HG03457 (cell line): ENCODE measurements around the gene ZBTB5.
"Not testable (repeated sequence)": the region's sequence is repeated elsewhere in the genome, so short reads cannot be mapped to it uniquely, and the experiment has no call there.

Source experiments
- ATAC-seq: cut with Tn5 transposase; IDR thresholded peaks from one replicate; pipeline ENCODE4 v1.9.1; 2021; ENCODE audit warnings: moderate number of reproducible peaks; ENCODE audit not compliant: unreplicated experiment

The ZBTB5 gene

GRCh38 chr9:37486616-37487548 lies 21.6 kb upstream of the ZBTB5 start:
- ATAC-seq, result no peak

DNA sequence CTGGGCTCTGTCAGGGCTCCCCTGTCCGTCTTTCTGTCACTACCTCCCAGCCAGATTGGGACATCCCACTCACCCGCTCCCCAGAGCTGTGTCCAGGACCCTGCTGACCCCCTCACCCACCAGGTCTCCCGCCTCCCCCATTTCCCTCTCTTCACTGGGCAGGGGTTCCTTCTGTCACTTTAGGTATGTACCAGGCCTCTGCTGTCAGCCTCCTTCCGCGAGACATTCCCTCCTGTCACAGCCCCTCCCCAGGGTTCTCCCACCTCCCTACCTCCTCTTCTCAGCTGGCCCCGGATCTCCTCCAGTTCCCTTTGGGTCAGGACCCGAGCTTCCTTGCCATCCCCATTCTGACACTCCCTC lies 21.0 kb upstream of the ZBTB5 start:
- no peak for ATAC-seq

- peak; percentile 95 for ATAC-seq
Measured at GRCh38 chr9:37485389-37486255, 20.4 kb upstream of the ZBTB5 start, which contains the start of gene POLR1E. POLR1E (plus strand) TSS chr9:37485948; CDS start chr9:37486048, 100 bp downstream.

GRCh38 chr9:37480759-37481158 lies 15.5 kb upstream of the ZBTB5 start:
- ATAC-seq, result no peak

DNA sequence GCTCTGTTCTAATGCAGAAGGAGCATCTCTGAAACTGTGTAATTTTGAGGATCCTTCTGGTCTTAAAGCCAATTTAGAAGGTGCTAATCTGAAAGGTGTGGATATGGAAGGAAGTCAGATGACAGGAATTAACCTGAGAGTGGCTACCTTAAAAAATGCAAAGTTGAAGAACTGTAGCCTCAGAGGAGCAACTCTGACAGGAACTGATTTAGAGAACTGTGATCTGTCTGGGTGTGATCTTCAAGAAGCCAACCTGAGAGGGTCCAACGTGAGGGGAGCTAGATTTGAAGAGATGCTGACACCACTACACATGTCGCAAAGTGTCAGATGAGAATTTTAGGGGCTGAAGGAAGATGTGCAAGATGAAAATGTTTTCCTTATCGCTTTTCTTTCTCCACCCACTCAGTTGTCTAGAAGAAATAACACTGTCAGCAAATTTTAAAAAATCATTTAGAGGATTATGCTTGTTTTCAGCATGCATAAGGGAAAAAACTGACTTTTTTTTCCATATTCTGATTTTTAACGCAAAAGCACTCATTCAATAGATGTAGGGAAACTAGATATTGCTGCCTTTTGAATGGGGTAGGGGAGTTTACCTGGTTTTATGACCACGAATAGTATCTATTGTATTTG lies 12.9 kb upstream of the ZBTB5 start:
- ATAC-seq, result not testable (repeated sequence)

DNA sequence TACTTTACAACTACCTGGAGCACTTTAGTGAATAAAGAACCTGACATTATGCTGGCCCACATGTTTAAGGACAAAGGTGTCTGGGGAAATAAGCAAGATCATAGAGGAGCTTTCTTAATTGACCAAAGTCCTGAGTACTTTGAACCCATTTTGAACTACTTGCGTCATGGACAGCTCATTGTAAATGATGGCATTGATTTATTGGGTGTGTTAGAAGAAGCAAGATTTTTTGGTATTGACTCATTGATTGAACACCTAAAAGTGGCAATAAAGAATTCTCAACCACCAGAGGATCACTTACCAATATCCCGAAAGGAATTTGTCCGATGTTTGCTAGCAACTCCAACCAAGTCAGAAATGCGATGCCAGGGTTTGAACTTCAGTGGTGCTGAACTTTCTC lies 12.2 kb upstream of the ZBTB5 start:
- not testable (repeated sequence) for ATAC-seq

- no peak for ATAC-seq
Measured at GRCh38 chr9:37476930-37477329, 11.7 kb upstream of the ZBTB5 start.

GRCh38 chr9:37474438-37474837 lies 9.2 kb upstream of the ZBTB5 start:
- ATAC-seq, result no peak

- not testable (repeated sequence) for ATAC-seq
Measured at GRCh38 chr9:37473982-37474381, 8.7 kb upstream of the ZBTB5 start.

DNA sequence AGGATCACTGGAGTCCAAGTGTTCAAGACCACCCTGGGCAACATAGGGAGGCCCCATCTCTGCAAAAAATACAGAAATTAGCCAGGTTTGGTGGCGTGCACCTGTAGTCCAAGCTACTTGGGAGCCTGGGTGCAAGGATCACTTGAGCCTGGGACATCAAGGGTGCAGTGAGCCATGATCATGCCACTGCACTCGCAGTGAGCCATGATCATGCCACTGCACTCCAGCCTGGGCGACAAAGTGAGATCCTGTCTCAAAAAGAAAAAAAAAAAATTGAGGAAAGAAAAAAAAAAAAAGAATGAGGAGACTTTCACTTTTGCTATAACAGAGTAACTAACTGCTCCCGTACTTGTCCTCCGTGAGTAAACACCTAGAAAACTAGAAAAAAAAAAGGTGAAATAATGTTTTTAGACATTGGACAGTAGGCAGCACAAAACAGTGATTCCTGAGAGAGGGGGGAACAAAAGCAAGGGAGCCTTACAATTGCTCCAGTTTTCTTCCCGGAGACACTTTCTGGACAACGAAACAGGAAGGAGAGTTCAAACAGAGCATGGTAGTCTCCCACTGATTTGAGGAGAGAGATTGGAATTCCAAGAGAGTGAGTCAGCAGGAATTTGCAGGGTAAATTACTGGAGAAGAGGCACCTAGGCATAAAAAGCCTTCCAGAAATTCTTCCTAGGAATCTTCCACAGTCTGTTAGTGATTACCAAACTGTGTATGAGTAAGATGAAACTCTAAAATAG lies 6.9 kb upstream of the ZBTB5 start:
- ATAC-seq, result no peak

- ATAC-seq, result no peak
Measured at GRCh38 chr9:37468620-37469019, 3.4 kb upstream of the ZBTB5 start.

DNA sequence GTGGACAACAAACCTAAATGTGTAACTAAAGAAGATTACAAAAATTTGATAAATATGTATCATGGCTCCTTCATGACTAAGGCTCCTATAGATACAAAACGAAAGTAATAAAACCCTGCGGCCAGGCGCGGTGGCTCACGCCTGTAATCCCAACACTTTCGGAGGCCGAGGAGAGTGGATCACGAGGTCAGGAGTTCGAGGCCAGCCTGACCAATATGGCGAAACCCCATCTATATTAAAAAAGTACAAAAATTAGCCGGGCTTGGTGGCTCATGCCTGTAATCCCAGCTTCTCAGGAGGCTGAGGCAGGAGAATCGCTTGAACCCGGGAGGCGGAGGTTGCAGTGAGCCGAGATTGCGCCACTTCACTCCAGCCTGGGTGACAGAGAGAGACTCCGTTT lies 2.3 kb upstream of the ZBTB5 start:
- ATAC-seq, result not testable (repeated sequence)

DNA sequence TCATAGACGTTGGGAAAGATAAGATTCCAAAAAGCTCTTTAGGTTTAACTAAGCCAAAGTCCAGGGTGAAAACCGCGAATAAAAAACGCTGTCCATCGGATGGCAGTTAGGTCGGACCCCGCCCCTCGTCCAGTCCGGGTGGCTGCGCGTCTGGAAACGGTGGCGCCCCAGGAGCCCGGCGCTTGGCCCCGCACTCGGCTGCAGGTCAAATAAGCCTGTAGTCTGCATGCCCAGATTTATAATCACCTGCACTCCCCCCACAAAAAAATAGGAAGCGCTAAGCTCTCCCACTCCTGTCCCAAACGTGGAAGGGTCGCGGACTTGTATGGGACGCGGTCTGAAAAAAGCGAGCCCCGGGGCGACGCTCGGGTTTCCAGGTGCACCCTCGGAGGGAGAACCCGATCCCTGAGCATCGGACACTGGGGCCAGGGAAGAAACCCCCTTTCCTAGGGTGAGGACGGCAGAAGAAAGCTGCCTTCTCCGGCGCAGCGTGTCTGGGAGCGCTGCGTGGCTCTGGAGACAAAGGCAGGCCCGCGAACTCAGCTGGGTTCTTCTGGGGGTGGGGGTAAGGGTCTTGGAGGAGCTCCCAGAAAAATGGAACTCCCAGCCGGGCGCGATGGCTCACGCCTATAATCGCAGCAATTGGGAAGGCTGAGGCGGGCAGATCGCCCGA lies 923 bp upstream of the ZBTB5 start:
- ATAC-seq, result peak; percentile 5

DNA sequence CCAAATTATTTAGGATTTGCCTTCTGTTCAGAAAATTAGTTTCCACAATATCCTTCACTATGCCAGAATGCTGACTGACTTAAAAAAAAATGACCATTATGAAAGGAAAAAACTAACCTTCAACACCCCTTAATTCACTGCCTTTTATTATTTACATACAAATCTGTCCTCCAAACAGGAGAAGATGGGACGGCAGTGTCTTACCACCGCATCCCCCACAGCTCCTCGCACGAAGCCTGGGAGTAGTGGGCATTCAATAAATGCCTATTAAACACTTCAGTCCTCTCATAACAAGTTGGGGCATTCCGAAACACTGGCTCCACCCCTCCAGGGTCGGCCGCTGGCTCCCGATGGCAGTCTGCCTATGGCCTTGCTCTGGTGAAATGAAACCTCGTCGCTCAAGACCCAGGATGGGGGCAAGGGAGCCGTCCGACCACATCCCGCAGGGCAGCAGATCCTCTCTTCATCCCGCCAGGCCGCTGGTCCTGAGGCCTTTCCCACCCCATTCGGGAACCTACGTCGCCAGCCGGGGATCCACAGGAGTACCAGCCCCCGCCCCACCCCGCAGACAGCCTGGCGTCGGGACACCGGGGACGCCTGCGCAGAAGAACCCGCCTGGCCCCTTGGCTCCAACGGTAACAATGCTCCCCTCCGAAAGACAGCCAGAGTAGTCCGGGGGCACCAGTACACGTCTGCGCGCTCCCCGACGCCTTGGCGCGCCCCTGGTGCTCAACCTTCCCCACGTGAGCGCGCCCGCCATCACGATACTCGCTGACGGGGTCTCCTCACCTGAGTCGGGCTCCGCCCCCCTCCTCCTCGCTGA lies 613 bp downstream of the ZBTB5 start:
- ATAC-seq, result peak; percentile 29

DNA sequence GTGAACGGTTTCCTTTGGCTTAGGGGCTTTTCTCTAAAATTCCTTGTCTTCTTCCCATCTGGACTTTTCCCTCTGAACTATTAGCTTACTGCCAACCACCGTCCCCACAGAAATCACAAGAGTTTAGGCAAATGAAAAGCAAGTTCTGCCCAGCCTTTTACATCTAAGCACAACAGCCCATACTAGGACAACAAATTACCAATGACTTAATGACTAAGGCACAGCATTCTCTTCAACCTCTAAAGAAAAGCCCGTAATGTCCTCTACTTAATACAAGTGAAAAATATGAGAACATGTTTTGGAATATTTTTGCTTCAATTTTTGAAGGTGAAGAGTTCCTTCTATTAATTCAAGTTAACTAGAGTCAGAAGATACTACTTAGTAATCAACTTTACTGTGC lies 1.2 kb downstream of the ZBTB5 start:
- ATAC-seq, result no peak

DNA sequence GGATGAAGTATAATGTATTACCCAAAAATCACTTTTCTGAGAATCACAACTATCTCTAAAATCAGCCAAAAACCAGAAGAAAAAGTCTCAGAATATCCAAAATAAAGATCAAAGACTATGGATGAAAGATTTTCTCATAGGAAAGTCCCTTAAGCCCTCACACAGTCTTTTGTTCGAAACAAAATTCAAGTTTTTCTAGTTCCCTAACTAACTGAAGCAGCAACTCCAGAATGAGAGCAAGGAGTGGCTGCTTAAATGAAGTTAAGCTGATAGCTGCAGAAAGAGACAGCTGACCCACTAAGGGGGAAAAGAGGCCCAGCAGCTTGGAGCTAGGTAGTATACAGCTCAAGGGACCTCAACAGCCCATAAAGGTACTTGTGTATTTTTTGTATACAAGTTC lies 8.4 kb downstream of the ZBTB5 start:
- no peak for ATAC-seq

DNA sequence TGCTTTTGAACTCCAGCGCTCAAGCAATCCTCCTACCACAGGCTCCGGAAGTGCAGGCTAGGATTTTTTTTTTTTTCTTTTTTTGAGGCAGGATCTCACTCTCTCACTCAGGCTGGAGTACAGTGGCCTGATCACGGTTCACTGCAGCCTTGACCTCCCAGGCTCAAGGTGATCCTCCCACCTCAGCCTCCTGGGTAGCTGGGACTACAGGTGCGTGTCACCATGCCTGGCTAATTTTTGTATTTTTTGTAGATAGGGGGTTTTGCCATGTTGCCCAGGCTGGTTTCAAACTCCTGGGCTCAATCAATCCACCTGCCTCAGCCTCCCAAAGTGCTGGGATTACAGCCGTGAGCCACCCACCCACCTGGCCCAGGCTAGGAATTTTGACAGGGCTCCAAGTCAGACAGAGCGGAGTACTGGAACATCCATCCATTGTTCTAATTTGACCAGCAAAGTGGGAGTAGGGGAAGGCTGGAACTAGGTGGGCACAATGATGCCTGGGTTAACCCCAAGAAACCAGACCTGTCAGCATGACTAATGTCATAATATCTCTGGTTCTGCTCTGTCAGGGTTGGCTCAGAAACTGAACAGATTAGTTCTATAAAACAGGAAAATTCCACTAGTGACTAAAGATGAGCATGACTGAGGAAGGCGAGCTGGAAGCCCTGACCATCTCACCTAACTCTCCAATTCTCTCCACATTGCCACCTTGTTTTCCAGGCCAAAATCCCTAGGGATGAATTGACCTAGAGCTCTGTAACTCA lies 9.2 kb downstream of the ZBTB5 start:
- ATAC-seq, result no peak

GRCh38 chr9:37454238-37454637 lies 11.0 kb downstream of the ZBTB5 start:
- ATAC-seq, result no peak
